NCI-H2081 treated with DMSO at 0.1 percent for 48 hours (cell line): ENCODE measurements around the gene IRF8.
"Not testable (repeated sequence)": the region's sequence is repeated elsewhere in the genome, so short reads cannot be mapped to it uniquely, and the experiment has no call there.

Experiments
- DNase-seq: peaks from one replicate; lab custom pipeline; 2025; lab: John Stamatoyannopoulos, UW

The IRF8 gene

DNA sequence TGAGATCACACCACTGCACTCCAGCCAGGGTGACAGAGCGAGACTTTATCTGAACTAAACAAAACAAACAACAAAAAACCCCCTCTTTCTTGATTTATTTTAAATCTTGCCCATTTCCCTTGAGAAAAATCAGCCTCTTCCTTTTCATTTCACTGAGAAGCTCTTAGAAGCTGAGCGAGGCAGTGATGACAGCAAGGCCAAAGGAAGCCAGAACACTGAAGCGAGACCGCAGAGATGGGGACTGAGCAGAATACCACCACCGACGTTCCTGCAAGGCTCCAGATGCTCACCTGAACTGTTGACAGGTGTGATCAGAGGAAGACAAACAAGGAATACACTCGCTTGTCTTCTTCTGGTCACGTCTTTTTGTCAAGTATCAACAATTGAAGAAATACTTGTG lies 30.5 kb upstream of the IRF8 start:
- DNase-seq = no peak

DNA sequence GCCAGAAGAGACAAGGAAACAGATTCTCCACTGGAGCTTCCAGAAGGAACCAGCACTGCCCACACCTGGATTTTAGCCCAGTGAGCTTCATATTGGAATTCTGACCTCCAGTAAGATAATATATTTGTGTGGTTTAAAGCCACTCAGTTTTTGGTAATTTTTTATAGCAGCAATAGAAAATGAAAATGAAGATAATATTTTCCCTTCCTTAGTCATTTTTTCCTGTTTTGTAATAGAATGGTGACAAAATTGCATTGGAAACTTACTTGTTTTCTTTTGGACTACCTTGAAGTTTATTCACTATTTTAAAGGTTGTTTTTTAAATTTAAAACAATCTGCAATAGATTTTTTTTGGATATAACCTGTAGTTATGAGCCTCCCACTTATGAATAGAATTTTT lies 29.8 kb upstream of the IRF8 start:
- no peak for DNase-seq

DNA sequence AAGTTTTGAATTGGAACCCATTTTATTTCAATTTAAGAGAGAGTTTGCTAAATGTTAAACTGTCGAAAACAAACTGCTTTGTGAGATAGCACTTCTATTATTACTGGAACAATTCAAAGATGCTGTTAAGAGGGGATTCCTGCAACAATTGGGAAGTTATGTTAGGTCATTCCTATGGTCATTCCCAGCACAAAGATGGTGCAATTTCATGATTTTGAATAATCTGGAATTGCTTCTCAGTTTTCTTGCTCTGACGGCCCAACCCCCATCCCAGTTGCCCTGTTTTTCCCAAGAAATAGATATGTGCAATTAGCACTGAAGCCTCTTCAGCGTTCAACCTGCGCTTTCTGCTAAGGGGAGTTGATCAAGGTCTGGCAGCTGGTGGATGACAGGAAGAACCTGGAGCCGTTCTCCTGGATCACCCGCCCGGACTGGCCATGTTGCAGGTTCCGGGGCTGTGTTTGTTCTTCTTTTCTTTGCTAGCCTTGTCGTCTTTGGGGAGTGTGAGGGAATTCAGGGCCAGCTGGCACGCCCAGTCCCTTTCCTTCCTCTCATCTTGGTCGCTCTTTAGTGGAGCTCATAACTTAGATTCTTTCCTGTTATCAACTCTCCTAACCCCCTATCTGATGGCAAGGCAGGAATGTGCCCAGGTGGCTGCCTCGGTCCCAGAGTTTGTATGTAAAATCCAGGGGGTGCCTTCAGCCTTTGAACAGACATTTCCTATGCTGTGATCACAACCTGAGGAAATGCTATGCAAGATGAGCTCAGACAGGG lies 29.0 kb upstream of the IRF8 start:
- DNase-seq = no peak

- DNase-seq = no peak
These were observed 27.2 kb upstream of the IRF8 start for GRCh38 chr16:85871756-85872155.

GRCh38 chr16:85872734-85873133 lies 26.2 kb upstream of the IRF8 start:
- DNase-seq = no peak

GRCh38 chr16:85873153-85873552 lies 25.8 kb upstream of the IRF8 start:
- no peak for DNase-seq

DNA sequence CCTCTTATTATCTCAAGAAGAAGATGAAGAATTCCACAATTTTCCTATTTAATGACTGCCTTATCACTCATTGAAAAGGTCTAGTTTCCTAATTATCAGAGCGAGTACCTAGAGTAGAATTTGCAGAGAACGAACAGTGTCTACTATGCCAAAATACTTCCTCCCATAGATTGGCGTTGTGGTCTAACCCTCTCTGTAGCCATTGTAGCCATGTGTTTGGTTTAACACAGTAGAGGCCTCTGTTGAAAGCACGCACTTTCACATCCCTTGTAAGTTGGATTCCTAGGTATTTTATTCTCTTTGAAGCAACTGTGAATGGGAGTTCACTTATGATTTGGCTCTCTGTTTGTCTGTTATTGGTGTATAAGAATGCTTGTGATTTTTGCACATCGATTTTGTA lies 24.9 kb upstream of the IRF8 start:
- DNase-seq = not testable (repeated sequence)

- no peak for DNase-seq
These were observed 20.6 kb upstream of the IRF8 start for GRCh38 chr16:85878407-85878806.

- no peak for DNase-seq
These were observed 20.1 kb upstream of the IRF8 start for GRCh38 chr16:85878875-85879274.

- no peak for DNase-seq
These were observed 19.4 kb upstream of the IRF8 start for GRCh38 chr16:85879549-85879948.

DNA sequence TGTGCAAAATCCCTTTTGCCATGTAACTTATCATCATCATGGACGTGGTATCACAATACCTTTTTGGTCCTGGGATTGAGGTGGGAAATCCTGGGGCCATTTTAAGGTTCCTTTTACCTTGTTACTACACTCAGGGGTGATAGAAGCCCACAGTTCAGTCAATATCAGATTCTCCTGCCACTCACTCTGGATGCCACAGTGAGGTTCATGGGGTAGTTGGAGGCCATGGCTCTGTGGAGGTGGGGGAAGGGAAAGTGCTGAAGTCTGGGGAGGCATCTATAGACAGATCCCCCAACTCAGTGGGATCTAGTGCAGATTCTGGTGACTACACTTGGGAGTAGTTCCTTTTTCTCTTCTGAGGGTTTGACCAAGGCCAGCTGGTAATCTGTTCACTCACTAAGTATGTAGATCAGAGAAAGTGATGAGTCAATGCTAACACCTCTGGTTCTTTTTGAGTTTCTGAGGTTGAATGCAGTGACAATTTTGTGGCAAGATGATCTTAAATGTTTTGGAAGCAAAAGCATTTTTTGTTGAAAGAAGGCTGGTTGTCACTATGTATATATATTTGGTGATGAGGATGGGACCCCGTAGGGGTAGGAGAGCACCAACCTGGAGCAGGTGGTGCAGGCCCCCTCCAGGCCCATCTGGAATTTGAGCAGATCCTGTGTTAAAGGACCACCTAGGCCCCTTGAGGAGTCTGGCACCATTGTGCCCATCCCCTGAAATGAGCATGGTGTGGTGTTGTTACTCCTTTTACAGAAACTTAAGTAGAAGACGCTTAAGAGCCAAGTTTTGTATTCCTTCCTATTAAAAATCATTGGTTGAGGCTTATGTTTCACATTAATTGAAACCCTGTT lies 18.8 kb upstream of the IRF8 start:
- DNase-seq = no peak

DNA sequence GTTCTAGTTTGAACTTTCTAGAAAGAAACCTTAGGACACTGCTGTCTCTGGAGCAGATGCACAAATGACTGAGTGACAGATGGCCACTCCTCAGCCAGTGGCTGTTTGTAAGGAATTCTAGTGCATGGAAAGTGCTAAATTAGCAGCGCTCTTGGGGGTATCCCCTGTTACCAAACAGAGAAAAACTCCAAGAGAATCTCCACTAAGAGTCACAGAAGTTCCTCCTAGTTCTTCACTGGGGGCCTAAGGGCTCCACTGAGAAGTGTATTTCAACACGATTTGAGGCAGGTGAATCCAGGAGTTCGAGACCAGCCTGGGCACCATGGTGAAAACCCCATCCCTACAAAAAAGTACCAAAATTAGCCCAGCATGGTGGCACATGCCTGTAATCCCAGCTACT lies 18.1 kb upstream of the IRF8 start:
- DNase-seq = no peak

DNA sequence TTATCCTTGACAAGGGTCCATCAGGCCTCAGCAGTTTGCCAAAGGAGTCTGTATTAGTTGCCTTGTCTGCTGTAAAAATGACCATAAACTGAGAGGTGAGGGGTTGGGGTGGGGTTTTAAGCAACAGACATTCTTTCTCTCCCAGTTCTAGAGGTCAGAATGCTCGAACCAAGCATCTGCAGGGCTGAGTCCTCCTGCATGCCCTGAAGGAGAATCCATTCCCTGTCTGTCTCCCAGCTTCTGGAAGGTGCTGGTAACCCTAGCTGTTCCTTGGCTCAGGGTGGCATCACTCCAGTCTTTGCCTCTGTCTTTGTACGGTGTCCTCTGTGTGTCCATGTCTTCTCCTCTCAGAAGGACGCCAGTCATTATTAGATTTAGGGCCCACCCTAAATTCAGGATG lies 17.5 kb upstream of the IRF8 start:
- no peak for DNase-seq

DNA sequence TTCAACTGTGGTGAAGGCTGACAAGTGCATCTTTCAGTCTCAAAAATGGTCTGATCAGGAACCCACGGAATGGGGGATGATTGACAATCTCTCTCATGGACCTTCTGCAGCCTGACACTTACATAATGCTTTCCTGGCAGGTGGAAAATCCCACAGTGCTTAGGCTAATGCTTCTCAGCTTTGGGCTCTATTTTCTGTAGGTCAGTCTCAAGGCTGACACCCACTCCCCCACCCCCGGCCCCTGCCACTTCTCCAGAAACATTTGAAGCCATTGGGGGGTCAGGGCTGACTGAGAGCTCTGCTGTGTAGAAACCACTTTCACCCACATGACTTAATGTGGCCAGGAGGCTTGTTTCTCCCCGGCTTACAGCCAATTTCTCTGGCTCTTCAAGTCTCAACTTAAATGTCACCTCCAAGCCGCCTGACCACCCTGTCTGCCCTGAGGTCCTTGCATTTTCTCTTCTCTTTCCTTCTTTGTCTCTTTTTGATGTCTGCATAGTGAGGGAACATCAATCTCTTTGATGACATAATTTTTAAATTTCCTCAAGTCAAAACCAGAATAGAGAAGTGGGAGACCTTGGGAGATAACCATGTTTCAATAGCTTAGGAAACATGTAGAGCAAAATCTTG lies 16.7 kb upstream of the IRF8 start:
- no peak for DNase-seq

GRCh38 chr16:85883813-85884212 lies 15.1 kb upstream of the IRF8 start:
- DNase-seq = no peak

DNA sequence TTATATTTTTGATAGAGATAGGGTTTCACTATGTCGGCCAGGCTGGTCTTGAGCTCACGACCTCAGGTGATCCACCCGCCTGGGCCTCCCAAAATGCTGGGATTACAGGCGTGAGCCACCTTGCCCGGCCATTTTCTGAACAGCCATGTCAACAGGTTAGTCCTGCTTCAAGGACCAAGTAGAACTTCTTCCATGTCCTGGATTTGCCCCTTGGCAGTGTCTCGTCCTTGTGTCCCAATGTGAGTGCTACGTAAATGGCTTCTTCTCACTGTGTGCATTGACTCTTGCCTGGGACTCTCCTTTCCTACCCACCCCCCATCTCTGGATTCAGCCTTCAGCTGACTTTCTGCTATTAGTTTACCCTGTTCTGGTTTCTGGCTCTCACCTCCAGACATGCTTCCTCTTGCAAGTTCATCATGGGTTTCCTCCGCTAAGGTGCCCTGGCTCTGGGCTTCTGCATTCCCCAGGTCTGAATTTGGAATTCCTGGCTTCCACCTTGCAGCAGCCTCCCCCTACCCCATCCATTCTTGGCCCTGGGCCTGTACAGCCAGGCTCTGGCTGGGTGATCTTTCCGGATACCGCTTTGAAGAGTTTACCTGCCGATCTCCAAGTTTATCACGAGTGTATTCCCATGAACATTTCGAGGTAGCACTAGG lies 14.0 kb upstream of the IRF8 start:
- no peak for DNase-seq

DNA sequence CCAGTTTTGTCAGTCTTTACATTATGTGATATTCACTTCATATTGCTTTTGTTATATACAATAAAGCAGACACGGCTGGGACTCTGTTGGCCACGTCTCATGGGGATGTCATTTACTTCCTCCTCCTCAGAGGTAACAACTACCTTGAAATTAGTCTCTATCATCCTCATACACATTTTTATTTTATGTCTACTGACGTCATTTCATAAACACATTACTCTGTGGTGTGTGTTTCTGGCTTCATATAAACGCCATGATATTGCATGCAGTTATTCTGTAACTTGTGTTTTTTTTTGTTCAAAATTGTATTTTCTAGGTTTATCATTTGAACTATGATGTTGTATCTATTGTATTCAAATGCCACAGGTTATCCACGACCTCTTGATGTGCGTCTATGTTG lies 13.4 kb upstream of the IRF8 start:
- no peak for DNase-seq

DNA sequence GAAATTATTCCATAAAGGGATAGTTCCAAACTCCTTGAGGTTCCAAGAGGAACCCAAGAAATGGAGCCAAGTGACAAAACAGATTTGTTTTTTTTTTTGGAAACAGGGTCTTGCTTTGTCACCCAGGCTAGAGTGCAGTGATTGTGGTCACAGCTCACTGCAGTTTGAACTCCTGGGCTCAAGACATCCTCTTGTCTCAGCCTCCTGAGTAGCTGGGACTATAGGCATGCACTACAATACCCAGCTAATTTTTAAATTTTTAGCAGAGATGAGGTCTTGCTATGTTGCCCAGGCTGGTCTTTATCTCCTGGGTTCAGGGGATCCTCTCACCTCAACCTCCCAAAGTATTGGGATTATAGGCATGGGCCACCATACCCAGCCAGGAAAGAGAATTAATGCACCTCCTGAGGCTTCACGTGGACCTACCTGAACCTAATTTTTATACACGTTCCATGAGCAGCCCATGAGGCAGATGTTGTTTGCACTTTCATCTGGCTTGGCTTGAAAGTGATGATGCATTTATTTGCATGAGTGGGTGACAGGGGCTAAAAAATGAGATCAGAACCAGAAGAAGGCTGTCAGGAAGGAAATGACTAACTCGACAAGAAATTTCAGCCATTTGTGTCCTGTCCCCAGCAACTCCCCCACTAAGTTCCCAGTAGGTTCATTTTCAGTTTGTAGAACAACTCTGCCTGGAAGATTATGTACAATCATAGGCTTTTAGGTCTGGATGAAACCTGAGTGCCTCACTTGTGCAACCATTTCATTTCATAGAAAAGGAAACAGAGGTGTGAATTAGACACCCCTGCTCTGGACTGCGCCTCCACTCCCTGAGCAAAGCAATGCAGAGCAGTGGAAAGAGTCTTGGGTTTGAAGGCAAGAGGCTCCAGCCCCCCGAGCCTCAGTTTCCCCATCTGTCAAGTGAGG lies 10.3 kb upstream of the IRF8 start:
- no peak for DNase-seq

GRCh38 chr16:85891033-85891775 lies 7.8 kb upstream of the IRF8 start:
- no peak for DNase-seq

DNA sequence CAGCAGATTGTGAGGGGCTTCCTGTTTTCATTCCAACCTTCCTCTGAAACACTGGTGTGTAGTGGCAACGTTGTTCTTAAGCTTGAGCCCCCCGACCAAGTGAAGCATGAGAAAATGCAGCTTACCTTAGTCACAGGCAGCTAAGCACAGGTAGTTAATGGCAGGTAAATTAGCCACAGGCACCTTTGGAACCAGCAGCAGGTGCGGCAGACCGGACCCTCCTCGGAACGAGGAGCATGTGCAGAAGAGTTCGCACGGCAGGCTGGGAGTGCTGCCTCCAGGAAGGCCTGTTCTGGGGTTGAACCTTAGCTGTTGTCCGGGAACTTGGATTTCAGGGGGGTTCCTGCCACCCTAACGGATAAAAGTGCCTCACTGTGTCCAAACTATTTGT lies 7.2 kb upstream of the IRF8 start:
- no peak for DNase-seq

DNA sequence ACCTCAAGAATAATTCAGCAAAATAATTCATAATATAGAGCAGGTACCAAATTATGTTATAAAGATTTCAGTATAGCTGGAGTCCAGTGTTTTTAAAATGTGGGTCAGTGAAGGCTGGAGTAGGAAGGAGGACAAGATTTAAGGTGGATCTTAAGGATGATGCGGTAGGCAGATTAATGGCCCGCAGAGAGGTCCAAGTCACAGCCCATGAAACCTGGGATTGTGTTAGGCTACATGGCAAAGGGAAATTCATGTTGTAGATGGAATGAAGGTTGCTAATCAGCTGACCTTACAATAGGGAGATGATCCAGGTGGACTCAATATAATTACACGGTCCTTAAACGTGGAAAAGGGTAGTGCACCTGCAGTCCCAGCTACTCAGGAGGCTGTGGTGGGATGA lies 6.2 kb upstream of the IRF8 start:
- DNase-seq = no peak
